ENCODE measurements around the gene MYF5. TPM values are rescaled to one million over a fixed set of nuclear protein-coding genes. Genes with fewer than 3 reads are reported as not detected.

Gene MYF5
- polyA plus RNA-seq, 1 of the 3 experiments (the other 2 are of a cell fraction) = not detected

DNA sequence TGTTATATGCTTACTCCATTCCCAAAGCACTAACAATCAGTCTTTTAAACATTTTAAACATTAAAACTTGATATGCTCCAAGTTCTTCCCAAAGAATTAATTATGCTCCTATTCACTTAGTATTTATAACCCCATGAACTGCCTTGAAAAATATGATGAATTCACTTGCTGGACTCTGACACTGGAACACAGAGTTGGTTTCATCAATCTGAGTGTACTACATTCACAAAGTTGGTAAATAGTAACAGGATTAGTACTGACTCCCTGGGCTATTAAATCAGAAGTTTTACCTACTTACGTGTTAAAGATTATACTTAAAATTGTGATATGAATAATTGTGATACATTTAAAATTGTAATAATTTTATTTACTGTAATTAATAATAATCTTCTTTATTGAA, 26.6 kb upstream of the MYF5 start:
- Histone ChIP-seq H3K9me3 (no peaks in the 10 kb centered on the region; the same call in 1 of the 2 replicates), H2AFZ (ENCODE audit: low read depth) (no peak overlapping the region), H3F3A (replicated peaks; ENCODE audit: insufficient read depth) (no peaks in the 10 kb centered on the region), H3K36me3 (replicated peaks in 1 of 2; ENCODE audit: control insufficient read depth in 1 of 2, insufficient read depth in 2 of 2, low read length in 1 of 2) (no peaks in the 10 kb centered on the region), H3K9ac (no peak overlapping the region), H4K20me1 (ENCODE audit: insufficient read depth) (no peaks in the 10 kb centered on the region), H3K4me3 (ENCODE audit: low read depth in 2 of 2, low read length in 1 of 2) (no peak overlapping the region), H3K79me2 (ENCODE audit: insufficient read depth) (no peaks in the 10 kb centered on the region), H3K9me2 (no peaks in the 10 kb centered on the region), H3K27me3 (ENCODE audit: insufficient read depth) (no peaks in the 10 kb centered on the region; the same call in none of the 2 replicates), H3K27ac (ENCODE audit: low read depth in 2 of 2, low read length in 1 of 2) (no peak overlapping the region), H3K4me2 (no peak overlapping the region), H3K4me1 (ENCODE audit: control insufficient read depth in 1 of 2, insufficient read depth in 2 of 2, low read depth in 1 of 2, low read length in 1 of 2) (no peaks in the 10 kb centered on the region)
- no peak for DNase-seq
- WGBS (ENCODE audit: low lambda C conversion rate) = 2% methylated on average over 1 of the region's 1 CpG
- ChIA-PET POLR2A (no interaction called here), CTCF (no interaction called here)
- no peak for TF ChIP-seq EZH2phosphoT487 (IDR thresholded peaks at IDR 0.05; ENCODE audit: borderline replicate concordance, low read depth)
- TF ChIP-seq GATA2 (CRISPR knock-in tag; IDR thresholded peaks at IDR 0.05) = no peak
- TF ChIP-seq, protein P1, sequence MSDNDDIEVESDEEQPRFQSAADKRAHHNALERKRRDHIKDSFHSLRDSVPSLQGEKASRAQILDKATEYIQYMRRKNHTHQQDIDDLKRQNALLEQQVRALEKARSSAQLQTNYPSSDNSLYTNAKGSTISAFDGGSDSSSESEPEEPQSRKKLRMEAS (IDR thresholded peaks at IDR 0.05; ENCODE audit: low read depth) = no peak
- TF ChIP-seq FOXM1 (IDR thresholded peaks at IDR 0.05; ENCODE audit: low read depth) = no peak
- no peak for TF ChIP-seq SIN3A (IDR thresholded peaks at IDR 0.05; ENCODE audit: borderline replicate concordance, low read depth, low read length)
- no peak for TF ChIP-seq FOXJ3 (CRISPR knock-in tag; IDR thresholded peaks at IDR 0.05)
- TF ChIP-seq, protein P2, sequence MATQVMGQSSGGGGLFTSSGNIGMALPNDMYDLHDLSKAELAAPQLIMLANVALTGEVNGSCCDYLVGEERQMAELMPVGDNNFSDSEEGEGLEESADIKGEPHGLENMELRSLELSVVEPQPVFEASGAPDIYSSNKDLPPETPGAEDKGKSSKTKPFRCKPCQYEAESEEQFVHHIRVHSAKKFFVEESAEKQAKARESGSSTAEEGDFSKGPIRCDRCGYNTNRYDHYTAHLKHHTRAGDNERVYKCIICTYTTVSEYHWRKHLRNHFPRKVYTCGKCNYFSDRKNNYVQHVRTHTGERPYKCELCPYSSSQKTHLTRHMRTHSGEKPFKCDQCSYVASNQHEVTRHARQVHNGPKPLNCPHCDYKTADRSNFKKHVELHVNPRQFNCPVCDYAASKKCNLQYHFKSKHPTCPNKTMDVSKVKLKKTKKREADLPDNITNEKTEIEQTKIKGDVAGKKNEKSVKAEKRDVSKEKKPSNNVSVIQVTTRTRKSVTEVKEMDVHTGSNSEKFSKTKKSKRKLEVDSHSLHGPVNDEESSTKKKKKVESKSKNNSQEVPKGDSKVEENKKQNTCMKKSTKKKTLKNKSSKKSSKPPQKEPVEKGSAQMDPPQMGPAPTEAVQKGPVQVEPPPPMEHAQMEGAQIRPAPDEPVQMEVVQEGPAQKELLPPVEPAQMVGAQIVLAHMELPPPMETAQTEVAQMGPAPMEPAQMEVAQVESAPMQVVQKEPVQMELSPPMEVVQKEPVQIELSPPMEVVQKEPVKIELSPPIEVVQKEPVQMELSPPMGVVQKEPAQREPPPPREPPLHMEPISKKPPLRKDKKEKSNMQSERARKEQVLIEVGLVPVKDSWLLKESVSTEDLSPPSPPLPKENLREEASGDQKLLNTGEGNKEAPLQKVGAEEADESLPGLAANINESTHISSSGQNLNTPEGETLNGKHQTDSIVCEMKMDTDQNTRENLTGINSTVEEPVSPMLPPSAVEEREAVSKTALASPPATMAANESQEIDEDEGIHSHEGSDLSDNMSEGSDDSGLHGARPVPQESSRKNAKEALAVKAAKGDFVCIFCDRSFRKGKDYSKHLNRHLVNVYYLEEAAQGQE (IDR thresholded peaks at IDR 0.05; ENCODE audit: low read depth, low read length) = no peak

DNA sequence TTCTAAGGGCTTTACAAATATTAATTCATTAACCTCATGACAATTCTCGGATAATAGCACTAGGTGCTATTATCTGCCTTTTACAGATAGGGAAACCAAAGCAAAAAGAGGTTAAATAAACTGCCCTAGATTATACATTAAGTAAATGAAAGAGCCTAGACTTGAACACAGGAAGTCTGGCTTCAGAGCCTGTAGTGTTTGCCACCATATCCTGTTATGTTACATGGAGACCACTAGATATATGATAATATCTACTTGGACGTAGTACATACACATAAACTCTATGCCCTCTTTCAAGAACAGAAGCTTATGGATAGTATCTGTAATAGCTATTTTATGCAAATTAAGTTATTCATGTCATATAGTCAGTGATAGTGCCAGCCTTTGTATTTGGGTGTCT, 26.2 kb upstream of the MYF5 start:
- Histone ChIP-seq H3K27ac (ENCODE audit: low read depth in 2 of 2, low read length in 1 of 2) (no peak overlapping the region), H3K9me3 (no peaks in the 10 kb centered on the region; the same call in 1 of the 2 replicates), H4K20me1 (ENCODE audit: insufficient read depth) (no peaks in the 10 kb centered on the region), H3K79me2 (ENCODE audit: insufficient read depth) (no peaks in the 10 kb centered on the region), H3K9ac (no peak overlapping the region), H3K4me1 (ENCODE audit: control insufficient read depth in 1 of 2, insufficient read depth in 2 of 2, low read depth in 1 of 2, low read length in 1 of 2) (no peaks in the 10 kb centered on the region), H3K4me3 (ENCODE audit: low read depth in 2 of 2, low read length in 1 of 2) (no peak overlapping the region), H3F3A (replicated peaks; ENCODE audit: insufficient read depth) (no peaks in the 10 kb centered on the region), H3K27me3 (ENCODE audit: insufficient read depth) (no peaks in the 10 kb centered on the region; the same call in none of the 2 replicates), H3K4me2 (no peak overlapping the region), H3K9me2 (no peaks in the 10 kb centered on the region), H2AFZ (ENCODE audit: low read depth) (no peak overlapping the region), H3K36me3 (replicated peaks in 1 of 2; ENCODE audit: control insufficient read depth in 1 of 2, insufficient read depth in 2 of 2, low read length in 1 of 2) (no peaks in the 10 kb centered on the region)
- ChIA-PET POLR2A (no interaction called here), CTCF (no interaction called here)
- 3% methylated on average over 2 of the region's 2 CpGs for WGBS (ENCODE audit: low lambda C conversion rate)
- TF ChIP-seq, protein P3, sequence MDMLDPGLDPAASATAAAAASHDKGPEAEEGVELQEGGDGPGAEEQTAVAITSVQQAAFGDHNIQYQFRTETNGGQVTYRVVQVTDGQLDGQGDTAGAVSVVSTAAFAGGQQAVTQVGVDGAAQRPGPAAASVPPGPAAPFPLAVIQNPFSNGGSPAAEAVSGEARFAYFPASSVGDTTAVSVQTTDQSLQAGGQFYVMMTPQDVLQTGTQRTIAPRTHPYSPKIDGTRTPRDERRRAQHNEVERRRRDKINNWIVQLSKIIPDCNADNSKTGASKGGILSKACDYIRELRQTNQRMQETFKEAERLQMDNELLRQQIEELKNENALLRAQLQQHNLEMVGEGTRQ (IDR thresholded peaks at IDR 0.05; ENCODE audit: borderline replicate concordance, low read depth, low read length) = no peak
- TF ChIP-seq ELF1 (IDR thresholded peaks at IDR 0.05) = no peak
- TF ChIP-seq GABPA (IDR thresholded peaks at IDR 0.05; ENCODE audit: low read depth) = no peak
- TF ChIP-seq JUND (IDR thresholded peaks at IDR 0.05) = no peak
- TF ChIP-seq TAF1 (IDR thresholded peaks at IDR 0.05; ENCODE audit: borderline replicate concordance, low read depth, low read length) = no peak
- no peak for DNase-seq
